Liver (tissue), 9 donors: ENCODE measurements around the gene TMEM106A. TPM values are rescaled to one million over a fixed set of nuclear protein-coding genes. Genes with fewer than 3 reads are reported as not detected.
"Not testable (repeated sequence)": the region's sequence is repeated elsewhere in the genome, so short reads cannot be mapped to it uniquely, and the experiment has no call there.

Experiments used
- DNase-seq: peaks from one replicate; pipeline ENCODE4 v3.0.0-alpha.2; 2017; ENCODE audit warnings: low spot score
- H3K27ac ChIP-seq, 2 donors: one replicate each; pipeline ENCODE4 v1.7.0; 2013; ENCODE audit warnings: inconsistent platforms in 2 of 2, low read length in 2 of 2, control low read depth in 1 of 2, low read depth in 1 of 2, mild to moderate bottlenecking in 1 of 2
- H3K27me3 ChIP-seq, 4 donors: one replicate each; pipeline versions ENCODE4 v1.6.1 to v1.7.0; 2013; ENCODE audit warnings: low read length in 3 of 4, inconsistent platforms in 1 of 4, mild to moderate bottlenecking in 1 of 4, moderate library complexity in 1 of 4; ENCODE audit not compliant: control insufficient read depth in 4 of 4, insufficient read depth in 4 of 4
- H3K36me3 ChIP-seq, 4 donors: one replicate each; pipeline versions ENCODE4 v1.6.1 to v1.7.0; 2013; ENCODE audit warnings: low read length in 3 of 4, mild to moderate bottlenecking in 3 of 4, low read depth in 1 of 4, moderate library complexity in 1 of 4; ENCODE audit not compliant: control insufficient read depth in 4 of 4, insufficient read depth in 3 of 4
- H3K4me1 ChIP-seq, 4 donors: one replicate each; pipeline versions ENCODE4 v1.6.1 to v1.7.0; 2013; ENCODE audit warnings: low read length in 3 of 4, mild to moderate bottlenecking in 3 of 4, moderate library complexity in 1 of 4; ENCODE audit not compliant: control insufficient read depth in 4 of 4, insufficient read depth in 4 of 4
- H3K4me3 ChIP-seq, 3 donors: one replicate each; pipeline versions ENCODE4 v1.6.1 to v1.7.0; 2013; ENCODE audit warnings: low read length in 3 of 3, control low read depth in 1 of 3, low read depth in 1 of 3, mild to moderate bottlenecking in 1 of 3
- H3K9ac ChIP-seq, 2 donors: one replicate each; pipeline ENCODE4 v1.7.0; 2013; ENCODE audit warnings: low read length in 2 of 2, mild to moderate bottlenecking in 2 of 2, moderate library complexity in 2 of 2, control low read depth in 1 of 2, low read depth in 1 of 2
- H3K9me3 ChIP-seq, 4 donors: one replicate each; pipeline versions ENCODE4 v1.6.1 to v1.7.0; 2013; ENCODE audit warnings: low read length in 3 of 4; ENCODE audit not compliant: control insufficient read depth in 4 of 4
- WGBS: extraction: QIAGEN DNeasy Blood & Tissue Kit; methylation state at CpG from one replicate; pipeline ENCODE4 v1.1.7; 2013; 5-methylcytosine and 5-hydroxymethylcytosine counted together
- polyA plus RNA-seq, 2 donors: library from polyadenylated mRNA; stranded (reverse) in 1 of 2; unstranded in 1 of 2; fragments of 200-250 nt in 1 of 2; fragments of >200 nt in 1 of 2; fragmentation: Nextera tagmentation in 1 of 2; extraction: Ambion mirVana in 1 of 2; gene quantifications; one replicate each; pipeline versions ENCODE4 v1.2.1 to v1.2.3, GENCODE V29; 2013 to 2015
- total RNA-seq, 2 donors: library from RNA; depleted of rRNA; stranded (reverse); fragments of >200 nt; gene quantifications; one replicate each; pipeline ENCODE4 v1.2.3, GENCODE V29; 2014
- donor health status: healthy.
- donor health status: healthy.
- donor health status: healthy.
- donor health status: healthy.
- donor health status: healthy.

The TMEM106A gene
- total and polyA plus RNA-seq, 4 donors, result 1.3 to 3.8 (median 2.6) TPM

DNA sequence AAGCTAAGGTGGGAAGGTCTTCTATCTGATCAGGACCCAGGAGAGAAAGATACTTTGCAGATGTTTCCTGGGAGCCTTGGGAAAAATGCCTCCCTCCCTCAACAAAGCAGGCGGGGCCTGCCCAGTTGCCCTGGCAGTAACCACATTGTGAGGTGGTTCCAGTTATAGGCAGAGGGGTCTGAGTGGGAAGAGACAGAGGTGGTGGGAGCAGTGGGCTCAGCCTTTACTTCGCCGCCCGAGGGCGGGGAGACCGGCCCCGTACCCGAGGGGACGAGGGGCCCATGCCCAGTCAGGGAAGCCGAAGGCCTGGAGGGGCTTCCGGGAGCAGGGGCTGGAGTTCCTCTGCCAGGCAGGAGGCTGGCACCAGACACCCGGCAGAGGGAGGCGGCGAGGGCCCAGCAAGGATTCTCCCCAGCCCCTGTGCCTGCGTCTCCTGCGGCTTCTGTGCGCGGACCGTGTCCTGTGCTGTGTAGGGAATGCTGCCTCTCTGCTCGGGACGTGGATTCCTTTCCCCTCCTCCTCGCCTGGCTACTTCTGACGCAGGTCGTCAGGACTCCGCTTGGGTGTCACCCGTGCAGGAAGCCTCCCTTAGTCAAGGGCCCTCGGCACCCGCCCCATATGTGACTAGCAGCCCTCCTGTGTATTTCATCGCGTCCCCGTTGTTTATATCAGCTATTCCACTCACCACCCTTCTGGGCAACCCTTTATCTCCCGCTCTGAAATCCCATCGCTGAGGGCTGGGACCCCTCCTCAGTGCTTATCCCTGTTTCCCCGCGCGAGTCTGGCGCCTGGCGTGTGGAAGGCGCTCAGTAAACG is 19.7 kb downstream of the TMEM106A start:
- WGBS, result 68% methylated on average over 18 of the region's 40 CpGs
- H3K9ac ChIP-seq, H3K9me3 ChIP-seq, H3K36me3 ChIP-seq, H3K27me3 ChIP-seq, H3K4me3 ChIP-seq, H3K4me1 ChIP-seq, DNase-seq: not testable (repeated sequence)
- H3K27ac ChIP-seq, result peak overlapping the region in 1 of 2 donors; percentile 54

DNA sequence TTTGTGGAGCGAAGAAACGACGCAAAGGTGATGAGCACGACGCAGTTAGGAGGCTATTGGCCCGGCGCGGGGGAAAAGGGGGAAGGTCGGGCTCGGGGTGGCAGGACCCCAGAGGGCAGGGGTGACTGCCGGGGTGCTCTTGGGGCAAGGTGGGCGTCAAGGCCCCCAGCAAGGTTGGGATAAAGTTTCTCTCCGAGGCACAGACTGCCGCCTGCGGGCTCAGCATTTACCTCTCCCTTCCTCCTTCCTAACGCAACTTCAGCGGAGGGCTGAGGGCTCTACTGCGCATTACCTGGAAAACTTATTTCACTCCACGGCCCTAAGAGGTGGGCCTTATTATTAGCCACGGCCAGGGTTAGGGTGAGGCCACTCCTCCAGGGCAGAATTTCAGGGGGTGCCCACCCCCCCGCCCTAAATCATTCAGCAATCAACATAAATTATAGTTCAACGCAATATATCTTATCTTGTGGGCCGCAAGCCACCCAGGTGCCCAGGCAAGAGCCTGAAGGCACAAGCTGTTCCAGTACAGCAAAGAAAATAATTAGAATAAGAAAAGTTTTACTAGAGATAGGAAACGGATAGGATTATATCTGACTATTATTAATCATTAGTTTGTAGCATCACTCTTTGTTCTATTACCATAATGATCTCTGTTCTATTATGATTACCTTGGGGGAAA is 20.5 kb downstream of the TMEM106A start:
- H3K36me3 ChIP-seq, H3K4me3 ChIP-seq, H3K27me3 ChIP-seq, H3K9ac ChIP-seq, H3K4me1 ChIP-seq, H3K9me3 ChIP-seq: not testable (repeated sequence)
- peak; percentile 31 for DNase-seq
- H3K27ac ChIP-seq, result peak overlapping the region in 1 of 2 donors; percentile 54
- WGBS, result 69% methylated on average over 16 of the region's 24 CpGs

DNA sequence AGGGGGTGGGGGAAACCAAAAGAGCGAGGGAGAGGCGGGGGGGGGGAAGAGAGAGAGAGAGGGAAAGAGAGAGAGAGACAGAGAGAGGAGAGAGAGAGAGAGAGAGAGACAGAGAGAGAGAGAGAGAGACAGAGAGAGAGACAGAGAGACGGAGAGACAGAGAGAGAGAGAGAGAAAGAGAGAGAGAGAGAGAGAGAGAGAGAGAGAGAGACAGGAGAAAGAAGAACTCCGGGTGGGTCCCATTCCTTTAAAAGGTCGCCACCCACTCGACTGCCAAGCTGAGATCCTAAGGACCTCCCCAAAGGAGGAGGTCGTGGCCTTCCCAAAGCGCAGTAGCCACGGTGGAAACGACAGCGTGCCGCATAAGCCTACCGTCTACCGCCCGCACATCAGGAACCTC is 21.6 kb downstream of the TMEM106A start:
- not testable (repeated sequence) for H3K27ac ChIP-seq, H3K4me3 ChIP-seq, H3K9me3 ChIP-seq, H3K9ac ChIP-seq, DNase-seq, H3K4me1 ChIP-seq, H3K27me3 ChIP-seq, H3K36me3 ChIP-seq
- WGBS, result 0% methylated on average over 1 of the region's 15 CpGs

DNA sequence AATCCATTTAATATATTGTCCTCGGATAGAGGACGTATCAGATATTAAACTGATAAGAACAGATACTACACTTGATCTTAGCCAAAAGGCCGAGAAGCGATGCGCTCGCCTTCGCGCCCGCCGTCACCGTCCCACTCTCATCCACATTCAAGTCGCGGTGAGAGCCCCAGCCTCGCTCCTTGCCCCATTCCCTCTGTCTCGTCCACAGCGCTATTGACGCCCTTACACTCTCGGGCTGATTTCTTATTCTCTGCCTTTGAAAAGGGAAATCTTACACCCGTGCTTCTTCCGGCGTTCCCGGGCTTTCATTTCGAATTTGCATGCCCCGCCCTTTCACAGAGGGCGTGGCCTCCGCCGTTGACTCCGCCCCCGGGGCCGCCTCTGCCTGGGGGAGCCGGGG is 22.2 kb downstream of the TMEM106A start, which contains the start of gene RNU2-1:
RNU2-1 (minus strand) TSS at position 101 of the 400 bp plus-strand sequence.
- H3K27me3 ChIP-seq, H3K9me3 ChIP-seq, H3K36me3 ChIP-seq, DNase-seq, H3K4me1 ChIP-seq, H3K27ac ChIP-seq, H3K4me3 ChIP-seq, H3K9ac ChIP-seq: not testable (repeated sequence)
- no CpG with 5 or more reads among the region's 31 CpGs for WGBS

DNA sequence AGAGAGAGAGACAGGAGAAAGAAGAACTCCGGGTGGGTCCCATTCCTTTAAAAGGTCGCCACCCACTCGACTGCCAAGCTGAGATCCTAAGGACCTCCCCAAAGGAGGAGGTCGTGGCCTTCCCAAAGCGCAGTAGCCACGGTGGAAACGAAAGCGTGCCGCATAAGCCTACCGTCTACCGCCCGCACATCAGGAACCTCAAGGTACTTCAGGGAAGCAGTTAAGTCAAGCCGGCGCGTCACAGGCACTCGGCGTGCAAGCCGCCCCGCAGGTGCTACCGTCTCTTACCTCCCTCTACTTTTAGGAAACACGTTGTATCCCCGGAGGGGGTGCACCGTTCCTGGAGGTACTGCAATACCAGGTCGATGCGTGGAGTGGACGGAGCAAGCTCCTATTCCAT is 27.9 kb downstream of the TMEM106A start:
- not testable (repeated sequence) for H3K4me1 ChIP-seq, H3K9ac ChIP-seq, DNase-seq, H3K4me3 ChIP-seq, H3K27ac ChIP-seq, H3K27me3 ChIP-seq, H3K36me3 ChIP-seq, H3K9me3 ChIP-seq
- no CpG with 5 or more reads among the region's 26 CpGs for WGBS

DNA sequence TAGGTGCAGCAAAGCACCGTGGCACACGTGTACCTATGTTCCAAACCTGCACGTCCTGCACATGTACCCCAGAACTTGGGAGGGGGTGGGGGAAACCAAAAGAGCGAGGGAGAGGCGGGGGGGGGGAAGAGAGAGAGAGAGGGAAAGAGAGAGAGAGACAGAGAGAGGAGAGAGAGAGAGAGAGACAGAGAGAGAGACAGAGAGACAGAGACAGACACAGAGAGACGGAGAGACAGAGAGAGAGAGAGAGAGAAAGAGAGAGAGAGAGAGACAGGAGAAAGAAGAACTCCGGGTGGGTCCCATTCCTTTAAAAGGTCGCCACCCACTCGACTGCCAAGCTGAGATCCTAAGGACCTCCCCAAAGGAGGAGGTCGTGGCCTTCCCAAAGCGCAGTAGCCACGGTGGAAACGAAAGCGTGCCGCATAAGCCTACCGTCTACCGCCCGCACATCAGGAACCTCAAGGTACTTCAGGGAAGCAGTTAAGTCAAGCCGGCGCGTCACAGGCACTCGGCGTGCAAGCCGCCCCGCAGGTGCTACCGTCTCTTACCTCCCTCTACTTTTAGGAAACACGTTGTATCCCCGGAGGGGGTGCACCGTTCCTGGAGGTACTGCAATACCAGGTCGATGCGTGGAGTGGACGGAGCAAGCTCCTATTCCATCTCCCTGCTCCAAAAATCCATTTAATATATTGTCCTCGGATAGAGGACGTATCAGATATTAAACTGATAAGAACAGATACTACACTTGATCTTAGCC is 29.1 kb downstream of the TMEM106A start:
- H3K4me1 ChIP-seq, H3K9ac ChIP-seq, DNase-seq, H3K27ac ChIP-seq, H3K4me3 ChIP-seq, H3K36me3 ChIP-seq, H3K27me3 ChIP-seq, H3K9me3 ChIP-seq: not testable (repeated sequence)
- no CpG with 5 or more reads among the region's 34 CpGs for WGBS

DNA sequence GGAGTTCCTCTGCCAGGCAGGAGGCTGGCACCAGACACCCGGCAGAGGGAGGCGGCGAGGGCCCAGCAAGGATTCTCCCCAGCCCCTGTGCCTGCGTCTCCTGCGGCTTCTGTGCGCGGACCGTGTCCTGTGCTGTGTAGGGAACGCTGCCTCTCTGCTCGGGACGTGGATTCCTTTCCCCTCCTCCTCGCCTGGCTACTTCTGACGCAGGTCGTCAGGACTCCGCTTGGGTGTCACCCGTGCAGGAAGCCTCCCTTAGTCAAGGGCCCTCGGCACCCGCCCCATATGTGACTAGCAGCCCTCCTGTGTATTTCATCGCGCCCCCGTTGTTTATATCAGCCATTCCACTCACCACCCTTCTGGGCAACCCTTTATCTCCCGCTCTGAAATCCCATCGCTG is 34.8 kb downstream of the TMEM106A start:
- H3K4me3 ChIP-seq, H3K27ac ChIP-seq: not testable (repeated sequence)

More for the DNA sequence above, 34.8 kb downstream of the TMEM106A start:
- H3K9me3 ChIP-seq, H3K9ac ChIP-seq, DNase-seq, H3K4me1 ChIP-seq, H3K36me3 ChIP-seq, H3K27me3 ChIP-seq: not testable (repeated sequence)
- 5% methylated on average over 12 of the region's 23 CpGs for WGBS
